ENCODE measurements around the gene NFATC1.

NFATC1 gene

GRCh38 chr18:79574938-79575525 lies 179.3 kb downstream of the NFATC1 start:
- Histone ChIP-seq H3K36me3 (ENCODE audit: insufficient read depth, low read length) (no peaks in the 10 kb centered on the region), H3K4me3 (ENCODE audit: low read depth, low read length) (no peak overlapping the region), H2AFZ (ENCODE audit: low read length, unreplicated experiment) (no peak overlapping the region), H3K4me1 (ENCODE audit: control insufficient read depth, insufficient read depth, low read length, unreplicated experiment) (peaks cover 4% of the 10 kb centered on the region), H3K27ac (ENCODE audit: low read depth, low read length) (no peak overlapping the region), H3K27me3 (ENCODE audit: insufficient read depth, low read length) (no peaks in the 10 kb centered on the region), H3K79me2 (ENCODE audit: control insufficient read depth, insufficient read depth, low read length, unreplicated experiment) (no peaks in the 10 kb centered on the region)

GRCh38 chr18:79575891-79576685 lies 180.4 kb downstream of the NFATC1 start:
- Histone ChIP-seq H3K27me3 (ENCODE audit: insufficient read depth, low read length) (no peaks in the 10 kb centered on the region), H3K4me1 (ENCODE audit: control insufficient read depth, insufficient read depth, low read length, unreplicated experiment) (no peaks in the 10 kb centered on the region), H3K79me2 (ENCODE audit: control insufficient read depth, insufficient read depth, low read length, unreplicated experiment) (no peaks in the 10 kb centered on the region), H3K4me3 (ENCODE audit: low read depth, low read length) (no peak overlapping the region), H3K36me3 (ENCODE audit: insufficient read depth, low read length) (no peaks in the 10 kb centered on the region), H2AFZ (ENCODE audit: low read length, unreplicated experiment) (no peak overlapping the region), H3K27ac (ENCODE audit: low read depth, low read length) (no peak overlapping the region)

- no peak overlapping the region for H3K4me3 ChIP-seq (ENCODE audit: low read depth, low read length)
- H3K27me3 ChIP-seq (ENCODE audit: insufficient read depth, low read length), result no peaks in the 10 kb centered on the region
- no peaks in the 10 kb centered on the region for H3K36me3 ChIP-seq (ENCODE audit: insufficient read depth, low read length)
- no peaks in the 10 kb centered on the region for H3K4me1 ChIP-seq (ENCODE audit: control insufficient read depth, insufficient read depth, low read length, unreplicated experiment)
- no peak overlapping the region for H2AFZ ChIP-seq (ENCODE audit: low read length, unreplicated experiment)
- H3K79me2 ChIP-seq (ENCODE audit: control insufficient read depth, insufficient read depth, low read length, unreplicated experiment), result no peaks in the 10 kb centered on the region
- H3K27ac ChIP-seq (ENCODE audit: low read depth, low read length), result no peak overlapping the region
These were observed 181.1 kb downstream of the NFATC1 start for GRCh38 chr18:79576686-79577351.

- no peaks in the 10 kb centered on the region for H3K36me3 ChIP-seq (ENCODE audit: insufficient read depth, low read length)
- no peaks in the 10 kb centered on the region for H3K4me1 ChIP-seq (ENCODE audit: control insufficient read depth, insufficient read depth, low read length, unreplicated experiment)
- no peak overlapping the region for H3K4me3 ChIP-seq (ENCODE audit: low read depth, low read length)
- no peak overlapping the region for H2AFZ ChIP-seq (ENCODE audit: low read length, unreplicated experiment)
- no peaks in the 10 kb centered on the region for H3K79me2 ChIP-seq (ENCODE audit: control insufficient read depth, insufficient read depth, low read length, unreplicated experiment)
- no peaks in the 10 kb centered on the region for H3K27me3 ChIP-seq (ENCODE audit: insufficient read depth, low read length)
- no peak overlapping the region for H3K27ac ChIP-seq (ENCODE audit: low read depth, low read length)
These were observed 182.0 kb downstream of the NFATC1 start for GRCh38 chr18:79577451-79578395.

GRCh38 chr18:79578396-79579260 lies 182.9 kb downstream of the NFATC1 start:
- Histone ChIP-seq H3K36me3 (ENCODE audit: insufficient read depth, low read length) (no peaks in the 10 kb centered on the region), H3K27me3 (ENCODE audit: insufficient read depth, low read length) (no peaks in the 10 kb centered on the region), H3K4me3 (ENCODE audit: low read depth, low read length) (no peak overlapping the region), H3K79me2 (ENCODE audit: control insufficient read depth, insufficient read depth, low read length, unreplicated experiment) (no peaks in the 10 kb centered on the region), H2AFZ (ENCODE audit: low read length, unreplicated experiment) (no peak overlapping the region), H3K27ac (ENCODE audit: low read depth, low read length) (no peak overlapping the region), H3K4me1 (ENCODE audit: control insufficient read depth, insufficient read depth, low read length, unreplicated experiment) (no peaks in the 10 kb centered on the region)

Data from ACC112 (cell line).